PC-3 (cell line): Measurements from ENCODE around the gene MIOX. TPM values are rescaled to one million over a fixed set of nuclear protein-coding genes. Genes with fewer than 3 reads are reported as not detected.

Experiments used
- ATAC-seq: fragments of 200-7000 bp; cut with Tn5 transposase; 2 replicates; pipeline ENCODE4 v1.9.1; 2020; ENCODE audit warnings: mild to moderate bottlenecking, moderate library complexity
- BruUV-seq: library from RNA; stranded (reverse); fragments of 400-500 nt; replicated peaks from 2 replicates; lab custom pipeline; 2021; lab: Mats Ljungman, UMichigan
- CTCF ChIA-PET: fragments of 300-600 bp; sonication (Branson Sonifier 250); formaldehyde crosslinking; loops from one replicate; lab custom pipeline; 2022; ENCODE audit warnings: antibody characterized with exemption; lab: Charles Lee
- POLR2A ChIA-PET: fragments of 300-600 bp; sonication (Branson Sonifier 250); formaldehyde crosslinking; loops from one replicate; lab custom pipeline; 2022; ENCODE audit warnings: antibody characterized with exemption; ENCODE audit not compliant: unreplicated experiment; lab: Charles Lee
- DNase-seq: peaks from one replicate; pipeline ENCODE4 v3.0.0-alpha.2; 2015
- H2AFZ ChIP-seq: fragments of 300-600 bp; sonication (generic); 2 replicates; pipeline ENCODE4 v1.6.0; 2016; ENCODE audit warnings: antibody characterized with exemption, low read length
- H3F3A ChIP-seq: fragments of 300-600 bp; sonication (generic); one replicate; pipeline ENCODE4 v1.6.0; 2017; ENCODE audit warnings: antibody characterized with exemption, low read length, control low read depth, mild to moderate bottlenecking; ENCODE audit not compliant: unreplicated experiment
- H3K27ac ChIP-seq: fragments of 300-600 bp; sonication (generic); 2 replicates; pipeline ENCODE4 v1.5.1; 2016; ENCODE audit warnings: mild to moderate bottlenecking, low read length
- H3K27me3 ChIP-seq: fragments of 300-600 bp; sonication (generic); 2 replicates; pipeline ENCODE4 v1.6.1; 2016; ENCODE audit warnings: low read length, mixed read lengths
- H3K36me3 ChIP-seq: fragments of 300-600 bp; sonication (generic); 2 replicates; pipeline ENCODE4 v1.6.1; 2016; ENCODE audit warnings: low read depth, mixed run types, low read length, mixed read lengths
- H3K4me1 ChIP-seq: fragments of 300-600 bp; sonication (generic); 2 replicates; pipeline ENCODE4 v1.5.1; 2016; ENCODE audit warnings: low read length; ENCODE audit not compliant: insufficient read depth
- H3K4me2 ChIP-seq: fragments of 300-600 bp; sonication (generic); 2 replicates; pipeline ENCODE4 v1.6.0; 2016; ENCODE audit warnings: low read length
- H3K4me3 ChIP-seq: fragments of 300-600 bp; sonication (generic); 2 replicates; pipeline ENCODE4 v1.5.1; 2016; ENCODE audit warnings: mild to moderate bottlenecking, low read length, mixed read lengths
- H3K79me2 ChIP-seq: fragments of 300-600 bp; sonication (generic); 2 replicates; pipeline ENCODE4 v1.6.1; 2017; ENCODE audit warnings: low read length, mixed read lengths
- H3K9ac ChIP-seq: fragments of 300-600 bp; sonication (generic); 2 replicates; pipeline ENCODE4 v1.6.0; 2016; ENCODE audit warnings: mild to moderate bottlenecking, low read length
- H3K9me2 ChIP-seq: fragments of 300-600 bp; sonication (generic); replicated peaks from 2 replicates; pipeline ENCODE4 v1.6.1; 2016; ENCODE audit warnings: mixed run types, low read length, mixed read lengths
- H3K9me3 ChIP-seq: fragments of 300-600 bp; sonication (generic); 2 replicates; pipeline ENCODE4 v1.6.1; 2016; ENCODE audit warnings: low read length, mixed read lengths
- H4K20me1 ChIP-seq: fragments of 300-600 bp; sonication (generic); 2 replicates; pipeline ENCODE4 v1.6.1; 2016; ENCODE audit warnings: low read length, mixed read lengths
- EZH2 ChIP-seq: fragments of 300-600 bp; sonication (generic); IDR thresholded peaks from one replicate; pipeline ENCODE4 v1.6.1; 2017; ENCODE audit warnings: antibody characterized with exemption, mild to moderate bottlenecking, low read length; ENCODE audit not compliant: unreplicated experiment
- EZH2phosphoT487 ChIP-seq: fragments of 300-600 bp; sonication (generic); IDR thresholded peaks from 2 replicates; pipeline ENCODE4 v1.6.1; 2018; ENCODE audit warnings: mild to moderate bottlenecking, antibody characterized with exemption, low read length, borderline replicate concordance
- intact Hi-C: fragments of 100-400 bp; cut with micrococcal nuclease; formaldehyde crosslinking; loops from 2 replicates; pipeline ENCODE4 v1.9.0; 2023
- total RNA-seq: library from RNA; depleted of rRNA; stranded (reverse); fragments of >200 nt; gene quantifications from 2 replicates; pipeline ENCODE4 v1.2.3, GENCODE V29; 2014
- TF ChIP-seq, protein P1 (sequence below): fragments of 300-600 bp; sonication (generic); conservative IDR thresholded peaks from 2 replicates; pipeline ENCODE4 v1.5.1; 2017; ENCODE audit warnings: antibody characterized with exemption, low read depth, mild to moderate bottlenecking, low read length

The MIOX gene
- total RNA-seq, 1 experiment from 2014 or later, result not detected

DNA sequence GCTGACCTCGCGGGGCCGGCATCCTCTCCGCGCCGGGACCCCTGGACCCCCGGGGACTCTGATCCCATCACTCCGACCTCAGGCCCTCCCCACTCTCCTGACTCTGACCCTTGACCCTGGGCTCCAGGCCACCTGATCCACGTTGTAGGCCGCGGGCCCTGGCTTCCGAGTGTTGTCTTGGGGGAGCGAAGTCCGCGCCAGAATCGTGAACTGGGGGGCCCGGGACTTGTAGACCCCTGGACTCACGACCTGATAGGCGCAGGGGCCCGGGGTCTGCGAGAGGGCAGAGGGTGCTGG lies 43.9 kb downstream of the MIOX start:
- BruUV-seq, result no TSS peak
- Histone ChIP-seq H3K36me3 (no peaks in the 10 kb centered on the region), H4K20me1 (no peaks in the 10 kb centered on the region), H3K9ac (peak overlapping the region; percentile 90), H2AFZ (peak overlapping the region; percentile 81), H3K4me2 (peak overlapping the region; percentile 100), H3K79me2 (0 out of 2 replicates have a peak, but pooled peaks cover 4% of the 10 kb centered on the region), H3K27me3 (no peaks in the 10 kb centered on the region), H3K27ac (peak overlapping the region; percentile 75), H3F3A (no peaks in the 10 kb centered on the region), H3K9me2 (no peaks in the 10 kb centered on the region), H3K4me3 (peak overlapping the region; percentile 78), H3K9me3 (no peaks in the 10 kb centered on the region), H3K4me1 (peaks cover 10% of the 10 kb centered on the region; the same call in 1 of the 2 replicates)
- TF ChIP-seq, protein P1, sequence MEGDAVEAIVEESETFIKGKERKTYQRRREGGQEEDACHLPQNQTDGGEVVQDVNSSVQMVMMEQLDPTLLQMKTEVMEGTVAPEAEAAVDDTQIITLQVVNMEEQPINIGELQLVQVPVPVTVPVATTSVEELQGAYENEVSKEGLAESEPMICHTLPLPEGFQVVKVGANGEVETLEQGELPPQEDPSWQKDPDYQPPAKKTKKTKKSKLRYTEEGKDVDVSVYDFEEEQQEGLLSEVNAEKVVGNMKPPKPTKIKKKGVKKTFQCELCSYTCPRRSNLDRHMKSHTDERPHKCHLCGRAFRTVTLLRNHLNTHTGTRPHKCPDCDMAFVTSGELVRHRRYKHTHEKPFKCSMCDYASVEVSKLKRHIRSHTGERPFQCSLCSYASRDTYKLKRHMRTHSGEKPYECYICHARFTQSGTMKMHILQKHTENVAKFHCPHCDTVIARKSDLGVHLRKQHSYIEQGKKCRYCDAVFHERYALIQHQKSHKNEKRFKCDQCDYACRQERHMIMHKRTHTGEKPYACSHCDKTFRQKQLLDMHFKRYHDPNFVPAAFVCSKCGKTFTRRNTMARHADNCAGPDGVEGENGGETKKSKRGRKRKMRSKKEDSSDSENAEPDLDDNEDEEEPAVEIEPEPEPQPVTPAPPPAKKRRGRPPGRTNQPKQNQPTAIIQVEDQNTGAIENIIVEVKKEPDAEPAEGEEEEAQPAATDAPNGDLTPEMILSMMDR, result no peak
- TF ChIP-seq EZH2, result no peak
- TF ChIP-seq EZH2phosphoT487, result no peak
- DNase-seq, result no peak
- ATAC-seq, result no peak
- ChIA-PET POLR2A (no interaction called here), CTCF (no interaction called here)
- intact Hi-C loops, result no loop called here

DNA sequence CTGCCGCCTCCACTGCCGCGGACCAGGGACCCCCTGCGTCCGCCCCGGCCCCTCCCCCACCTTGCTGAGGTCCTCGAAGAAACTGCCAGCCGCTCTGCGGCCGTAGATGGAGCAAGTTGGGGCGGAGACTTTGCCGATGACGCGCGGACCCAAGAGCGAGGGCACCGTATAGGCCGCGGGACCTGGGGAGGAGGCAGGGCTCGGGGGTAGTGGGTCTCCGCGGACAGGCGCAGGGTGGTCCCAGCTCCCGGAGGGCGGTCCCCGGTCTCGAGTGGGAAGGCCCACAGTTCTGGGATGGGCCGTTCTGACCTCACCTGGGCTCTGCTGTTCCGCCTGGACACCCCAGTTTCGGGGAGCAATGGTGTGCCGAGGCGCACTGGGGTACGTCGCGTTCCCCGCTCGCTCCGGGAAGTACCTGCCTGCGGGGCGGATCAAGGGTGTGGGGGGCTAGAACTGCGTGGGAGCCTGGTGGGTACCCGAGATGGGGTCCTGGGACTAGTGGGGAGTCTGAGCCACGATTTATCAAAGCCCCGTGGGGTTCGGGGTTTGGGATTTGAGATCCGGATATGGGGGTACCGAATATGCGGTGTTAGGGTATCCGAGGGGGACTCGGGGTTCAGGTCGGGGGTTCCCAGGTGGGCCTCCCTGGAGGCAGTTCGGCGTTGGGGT lies 44.4 kb downstream of the MIOX start:
- peaks cover 10% of the 10 kb centered on the region; the same call in 1 of the 2 replicates for H3K4me1 ChIP-seq
- no peaks in the 10 kb centered on the region for H3K27me3 ChIP-seq
- peak overlapping the region; percentile 100 for H3K4me2 ChIP-seq
- DNase-seq (peak; percentile 74), ATAC-seq (peak; percentile 44)
- intact Hi-C loops, result no loop called here
- no peaks in the 10 kb centered on the region for H3K36me3 ChIP-seq
- CTCF ChIA-PET, result no interaction called here
- POLR2A ChIA-PET, result no interaction called here
- TSS peak; percentile 1 for BruUV-seq
- no peaks in the 10 kb centered on the region for H3K9me3 ChIP-seq
- H3K27ac ChIP-seq, result peak overlapping the region; percentile 75
- H2AFZ ChIP-seq, result peak overlapping the region; percentile 81
- H4K20me1 ChIP-seq, result no peaks in the 10 kb centered on the region
- no peaks in the 10 kb centered on the region for H3K9me2 ChIP-seq
- peak overlapping the region; percentile 78 for H3K4me3 ChIP-seq
- H3K79me2 ChIP-seq, result 0 out of 2 replicates have a peak, but pooled peaks cover 4% of the 10 kb centered on the region
- H3K9ac ChIP-seq, result peak overlapping the region; percentile 90
- TF ChIP-seq EZH2phosphoT487 (no peak), EZH2 (no peak)
- TF ChIP-seq, protein P1, result no peak
- H3F3A ChIP-seq, result no peaks in the 10 kb centered on the region

DNA sequence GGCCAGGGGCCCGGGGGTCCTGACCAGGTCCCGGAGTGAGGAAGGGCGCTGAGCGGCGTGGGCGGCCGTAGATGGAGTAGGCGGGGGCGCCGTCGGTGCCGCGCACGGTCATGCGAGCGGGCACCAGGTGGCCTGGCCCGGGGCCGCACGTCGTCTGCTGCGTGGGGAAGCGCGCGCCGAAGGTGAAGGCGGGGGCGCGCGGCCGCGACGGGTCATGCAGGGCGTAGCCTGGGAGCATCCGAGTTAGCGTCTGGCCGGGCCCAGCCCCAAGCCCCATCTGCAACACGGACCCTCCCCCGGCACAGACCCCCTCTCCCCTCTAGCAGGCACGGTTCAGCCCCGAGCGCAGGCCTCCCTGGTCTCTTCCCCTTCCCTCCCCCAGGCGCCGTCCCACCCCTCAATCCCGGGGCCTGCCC lies 44.9 kb downstream of the MIOX start:
- BruUV-seq, result no TSS peak
- Histone ChIP-seq H3K4me3 (peak overlapping the region; percentile 78), H3K27me3 (no peaks in the 10 kb centered on the region), H3K4me1 (peaks cover 10% of the 10 kb centered on the region; the same call in 1 of the 2 replicates), H3K79me2 (0 out of 2 replicates have a peak, but pooled peaks cover 3% of the 10 kb centered on the region), H3K4me2 (peak overlapping the region; percentile 100), H3F3A (no peaks in the 10 kb centered on the region), H3K9ac (peak overlapping the region; percentile 90), H3K27ac (peak overlapping the region; percentile 75), H3K9me3 (no peaks in the 10 kb centered on the region), H2AFZ (peak overlapping the region; percentile 81), H3K9me2 (no peaks in the 10 kb centered on the region), H3K36me3 (no peaks in the 10 kb centered on the region), H4K20me1 (no peaks in the 10 kb centered on the region)
- ATAC-seq, result peak; percentile 31
- no peak for TF ChIP-seq EZH2
- TF ChIP-seq EZH2phosphoT487, result no peak
- TF ChIP-seq, protein P1, result no peak
- ChIA-PET POLR2A (no interaction called here), CTCF (no interaction called here)
- intact Hi-C loops, result no loop called here
- DNase-seq, result peak; percentile 40
